ENCODE results near the gene ZNF365.

Gene ZNF365

GRCh38 chr10:62348029-62348428 is 26.1 kb upstream of the ZNF365 start:
- Histone ChIP-seq H3K4me1 (ENCODE audit: low read length) (no peaks in the 10 kb centered on the region), H3K27me3 (replicated peaks; ENCODE audit: insufficient read depth, low read length) (no peaks in the 10 kb centered on the region), H3K9ac (ENCODE audit: low read length) (no peak overlapping the region), H3K4me2 (ENCODE audit: low read depth, low read length) (no peak overlapping the region), H3K4me3 (ENCODE audit: low read length) (no peak overlapping the region), H3K27ac (ENCODE audit: low read length) (no peak overlapping the region), H2AFZ (ENCODE audit: low read length) (no peak overlapping the region), H3F3A (ENCODE audit: insufficient read depth, low read length) (no peaks in the 10 kb centered on the region), H4K20me1 (ENCODE audit: insufficient read depth, low read length) (no peaks in the 10 kb centered on the region), H3K36me3 (replicated peaks; ENCODE audit: insufficient read depth, low read length) (no peaks in the 10 kb centered on the region), H3K9me3 (replicated peaks; ENCODE audit: insufficient read depth, low read length) (no peaks in the 10 kb centered on the region), H3K9me2 (replicated peaks; ENCODE audit: insufficient read depth, low read length) (no peaks in the 10 kb centered on the region), H3K79me2 (ENCODE audit: low read length) (no peaks in the 10 kb centered on the region)
- no peak for DNase-seq
- TF ChIP-seq CTCF (IDR thresholded peaks at IDR 0.05; ENCODE audit: low read length) (no peak), EZH2phosphoT487 (IDR thresholded peaks at IDR 0.05; ENCODE audit: low read length) (no peak), EZH2 (optimal IDR thresholded peaks at IDR 0.05; ENCODE audit: low read depth, low read length) (no peak)

DNA sequence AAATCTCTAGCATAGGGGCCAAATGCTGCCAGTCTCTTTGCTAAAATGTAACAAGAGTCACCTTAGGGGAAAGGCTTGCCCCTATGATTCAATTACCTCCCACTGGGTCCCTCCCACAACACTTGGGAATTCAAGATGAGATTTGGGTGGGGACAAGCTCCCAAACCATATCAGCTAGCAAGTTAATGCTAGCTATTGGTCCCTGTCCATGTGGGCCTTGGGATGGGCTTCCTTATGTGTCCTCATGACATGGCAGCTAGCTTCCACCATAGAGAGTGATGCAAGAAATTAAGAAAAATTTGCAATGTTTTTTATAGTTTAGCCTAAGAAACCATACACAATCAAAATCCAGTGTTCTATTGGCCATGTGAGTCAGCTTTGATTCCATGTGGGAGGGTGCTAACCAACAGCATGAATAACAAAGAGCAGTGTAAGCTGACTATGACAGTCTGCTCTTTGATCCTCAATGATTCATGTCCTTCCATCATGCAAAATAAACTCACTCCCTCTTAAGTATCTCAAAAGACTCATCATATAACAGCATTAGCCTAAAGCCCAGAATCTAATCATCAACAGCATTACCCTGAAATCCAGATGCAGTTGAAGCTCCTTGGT is 21.7 kb upstream of the ZNF365 start:
- no peaks in the 10 kb centered on the region for H3F3A ChIP-seq (ENCODE audit: insufficient read depth, low read length)
- H3K4me1 ChIP-seq (ENCODE audit: low read length), result no peaks in the 10 kb centered on the region
- TF ChIP-seq EZH2 (optimal IDR thresholded peaks at IDR 0.05; ENCODE audit: low read depth, low read length), result no peak
- no peak for TF ChIP-seq EZH2phosphoT487 (IDR thresholded peaks at IDR 0.05; ENCODE audit: low read length)
- no peaks in the 10 kb centered on the region for H3K9me2 ChIP-seq (replicated peaks; ENCODE audit: insufficient read depth, low read length)
- H4K20me1 ChIP-seq (ENCODE audit: insufficient read depth, low read length), result no peaks in the 10 kb centered on the region
- no peaks in the 10 kb centered on the region for H3K27me3 ChIP-seq (replicated peaks; ENCODE audit: insufficient read depth, low read length)
- no peaks in the 10 kb centered on the region for H3K36me3 ChIP-seq (replicated peaks; ENCODE audit: insufficient read depth, low read length)
- no peak overlapping the region for H2AFZ ChIP-seq (ENCODE audit: low read length)
- no peaks in the 10 kb centered on the region for H3K79me2 ChIP-seq (ENCODE audit: low read length)
- no peak overlapping the region for H3K4me2 ChIP-seq (ENCODE audit: low read depth, low read length)
- DNase-seq, result no peak
- H3K27ac ChIP-seq (ENCODE audit: low read length), result no peak overlapping the region
- H3K9ac ChIP-seq (ENCODE audit: low read length), result no peak overlapping the region
- H3K4me3 ChIP-seq (ENCODE audit: low read length), result no peak overlapping the region
- H3K9me3 ChIP-seq (replicated peaks; ENCODE audit: insufficient read depth, low read length), result no peaks in the 10 kb centered on the region

DNA sequence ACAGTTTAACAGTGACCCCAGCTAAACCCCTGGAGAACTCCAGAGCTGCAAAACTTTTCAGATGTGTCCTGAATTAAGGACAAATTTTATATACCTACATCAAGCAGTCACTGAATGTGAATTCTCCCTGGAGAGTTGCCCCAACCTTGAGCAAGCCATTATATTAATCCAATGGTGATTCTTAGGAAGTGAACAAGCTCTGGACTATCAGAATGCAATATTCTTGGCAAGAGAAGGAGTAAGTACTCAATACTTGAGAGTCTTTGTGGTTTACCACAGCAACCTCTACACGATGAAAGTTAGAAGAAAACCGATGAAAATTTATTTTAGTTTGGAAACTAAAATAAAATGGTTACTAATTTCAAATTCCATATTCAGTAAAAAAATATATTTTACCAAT is 19.3 kb upstream of the ZNF365 start:
- no peak overlapping the region for H2AFZ ChIP-seq (ENCODE audit: low read length)

More for the DNA sequence above, 19.3 kb upstream of the ZNF365 start:
- H3K4me3 ChIP-seq (ENCODE audit: low read length), result no peak overlapping the region
- no peaks in the 10 kb centered on the region for H3K27me3 ChIP-seq (replicated peaks; ENCODE audit: insufficient read depth, low read length)
- H3K36me3 ChIP-seq (replicated peaks; ENCODE audit: insufficient read depth, low read length), result no peaks in the 10 kb centered on the region
- H3K9ac ChIP-seq (ENCODE audit: low read length), result no peak overlapping the region
- H3K9me3 ChIP-seq (replicated peaks; ENCODE audit: insufficient read depth, low read length), result no peaks in the 10 kb centered on the region
- no peaks in the 10 kb centered on the region for H3F3A ChIP-seq (ENCODE audit: insufficient read depth, low read length)
- H3K4me1 ChIP-seq (ENCODE audit: low read length), result no peaks in the 10 kb centered on the region
- no peak for DNase-seq
- no peak overlapping the region for H3K4me2 ChIP-seq (ENCODE audit: low read depth, low read length)
- H3K9me2 ChIP-seq (replicated peaks; ENCODE audit: insufficient read depth, low read length), result no peaks in the 10 kb centered on the region
- no peak overlapping the region for H3K27ac ChIP-seq (ENCODE audit: low read length)
- no peak for TF ChIP-seq EZH2 (optimal IDR thresholded peaks at IDR 0.05; ENCODE audit: low read depth, low read length)
- no peak for TF ChIP-seq CTCF (IDR thresholded peaks at IDR 0.05; ENCODE audit: low read length)
- TF ChIP-seq EZH2phosphoT487 (IDR thresholded peaks at IDR 0.05; ENCODE audit: low read length), result no peak
- no peaks in the 10 kb centered on the region for H3K79me2 ChIP-seq (ENCODE audit: low read length)
- H4K20me1 ChIP-seq (ENCODE audit: insufficient read depth, low read length), result no peaks in the 10 kb centered on the region

Measured in MM.1S (cell line).